Upper lobe of left lung (tissue), 6 donors: ENCODE data around the gene CRTAC1. TPM values are rescaled to one million over a fixed set of nuclear protein-coding genes. Genes with fewer than 3 reads are reported as not detected.

Source experiments
- ATAC-seq, 2 donors: fragments of 200-7000 bp; cut with Tn5 transposase; one replicate each; pipeline ENCODE4 v1.9.1; 2022; ENCODE audit warnings: mild to moderate bottlenecking in 2 of 2, moderate library complexity in 2 of 2; ENCODE audit not compliant: low FRiP score in 2 of 2
- DNase-seq, 2 donors: peaks; one replicate each; pipeline ENCODE4 v3.0.0-alpha.2; 2019 to 2020
- H3K27ac ChIP-seq, 4 donors: fragments of 200-600 bp; sonication (generic); one replicate each; pipeline ENCODE4 v1.5.1; 2016 to 2019
- H3K27me3 ChIP-seq, 4 donors: fragments of 200-600 bp; sonication (generic); one replicate each; pipeline ENCODE4 v1.5.1; 2017 to 2019
- H3K36me3 ChIP-seq, 4 donors: fragments of 200-600 bp; sonication (generic); one replicate each; pipeline ENCODE4 v1.5.1; 2016 to 2019
- H3K4me1 ChIP-seq, 4 donors: fragments of 200-600 bp; sonication (generic); one replicate each; pipeline ENCODE4 v1.5.1; 2018 to 2019
- H3K4me3 ChIP-seq, 4 donors: fragments of 200-600 bp; sonication (generic); one replicate each; pipeline ENCODE4 v1.5.1; 2017 to 2019; ENCODE audit warnings: mild to moderate bottlenecking in 2 of 4, moderate library complexity in 1 of 4
- H3K9me3 ChIP-seq, 4 donors: fragments of 200-600 bp; sonication (generic); one replicate each; pipeline ENCODE4 v1.5.1; 2018 to 2019
- CTCF ChIP-seq, 6 experiments: fragments of 450-650 bp in 4 of 6; fragments of 200-600 bp in 2 of 6; sonication (generic) in 2 of 6; IDR thresholded peaks; one replicate each; pipeline ENCODE4 v1.5.1; 2016 to 2019; ENCODE audit warnings: antibody characterized with exemption in 6 of 6
- EP300 ChIP-seq, 4 donors: sonication (generic); formaldehyde crosslinking; IDR thresholded peaks; one replicate each; pipeline ENCODE4 v1.5.1; 2017; ENCODE audit warnings: antibody characterized with exemption in 4 of 4, control low read depth in 2 of 4
- POLR2A ChIP-seq, 4 donors: fragments of 450-650 bp; IDR thresholded peaks; one replicate each; pipeline ENCODE4 v1.5.1; 2016 to 2017; ENCODE audit warnings: antibody characterized with exemption in 4 of 4, mild to moderate bottlenecking in 2 of 4
- POLR2AphosphoS5 ChIP-seq, 2 donors: sonication (generic); formaldehyde crosslinking; IDR thresholded peaks; one replicate each; pipeline ENCODE4 v1.5.1; 2017; ENCODE audit warnings: antibody characterized with exemption in 2 of 2
- WGBS, 2 donors: methylation state at CpG; one replicate each; pipeline ENCODE4 v1.1.5; 2017 to 2018; 5-methylcytosine and 5-hydroxymethylcytosine counted together
- total RNA-seq, 6 donors: library from RNA; depleted of rRNA in 4 of 6; stranded (reverse); fragments of >200 nt in 4 of 6; gene quantifications; one replicate each; pipeline versions ENCODE4 v1.1.0 to v1.2.1, GENCODE V29; 2016 to 2021
- donor health status: DM: no; HTN: no; CAD: no; lungs with moderate emphysema.
- donor health status: DM: no; HTN: yes; CAD: no; lungs with severe emphysema.

CRTAC1 gene
- total RNA-seq, 6 donors from 2014 or later: 40.6 to 123 (median 77.3) TPM

DNA sequence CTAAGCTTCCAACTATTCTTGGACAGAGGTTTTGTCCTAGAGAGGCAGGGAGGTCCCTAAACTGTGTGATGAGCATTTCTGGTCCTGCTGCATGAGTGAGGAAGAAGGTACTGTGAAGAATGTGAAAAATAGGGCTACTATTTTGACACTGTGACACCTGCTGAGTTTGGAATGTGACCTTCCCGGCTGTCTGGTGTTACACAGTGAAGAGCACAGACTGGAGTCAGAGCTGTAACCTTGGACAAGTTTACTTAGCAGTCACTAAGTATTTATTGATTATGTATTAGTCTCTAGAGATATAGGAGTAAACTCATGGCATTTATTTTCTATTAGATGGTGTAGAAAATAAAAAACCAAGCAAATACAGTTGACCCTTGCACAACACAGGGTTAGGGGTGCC lies 168.5 kb downstream of the CRTAC1 start:
- H3K4me1 ChIP-seq: no peaks in the 10 kb centered on the region
- no peaks in the 10 kb centered on the region for H3K36me3 ChIP-seq
- TF ChIP-seq CTCF (IDR thresholded peaks at IDR 0.05) (no peak), EP300 (IDR thresholded peaks at IDR 0.05) (no peak), POLR2AphosphoS5 (IDR thresholded peaks at IDR 0.05) (no peak), POLR2A (IDR thresholded peaks at IDR 0.05) (no peak)
- H3K27me3 ChIP-seq: no peaks in the 10 kb centered on the region
- ATAC-seq (no peak), DNase-seq (no peak)
- WGBS, 2 donors: 24 to 29% methylated on average over 1 of the region's 1 CpG
- H3K9me3 ChIP-seq: no peaks in the 10 kb centered on the region
- no peak overlapping the region for H3K4me3 ChIP-seq
- H3K27ac ChIP-seq: no peak overlapping the region

DNA sequence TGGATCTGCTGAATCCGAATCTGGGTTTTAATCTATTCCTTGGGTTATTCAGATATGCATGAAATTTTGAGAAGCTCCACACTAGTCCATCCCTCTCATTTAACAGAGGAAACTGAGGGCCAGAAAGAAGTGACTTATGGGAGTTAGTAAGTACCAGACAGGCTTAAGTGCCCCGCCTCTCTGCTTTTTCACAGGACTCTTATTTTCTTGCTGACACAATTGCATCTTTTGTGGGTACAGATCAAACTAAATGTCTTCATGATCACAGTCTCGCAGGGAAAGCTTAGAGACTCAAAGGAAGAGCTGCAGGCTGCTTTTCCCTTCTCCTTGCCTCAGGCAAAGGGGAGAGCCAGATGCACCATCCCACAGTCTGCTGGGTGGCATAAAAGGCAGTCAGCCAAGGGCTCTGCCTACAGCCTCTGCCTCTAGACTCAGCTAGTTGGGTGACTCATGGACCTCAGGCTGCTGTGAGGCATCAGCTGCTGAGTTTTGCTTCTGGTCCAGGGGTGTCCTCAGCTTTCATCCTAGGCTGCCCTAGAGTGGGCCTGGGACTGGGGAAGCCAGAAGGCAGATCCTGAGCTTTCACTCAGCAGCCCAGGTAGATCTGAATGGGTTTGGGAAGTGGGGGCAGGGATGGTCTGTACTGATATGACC lies 169.2 kb downstream of the CRTAC1 start:
- H3K4me3 ChIP-seq: no peak overlapping the region
- H3K4me1 ChIP-seq: no peaks in the 10 kb centered on the region
- 70 to 84% methylated on average over 3 of the region's 3 CpGs for WGBS, 2 donors
- no peak overlapping the region for H3K27ac ChIP-seq
- DNase-seq (peak in 1 of 2 donors; percentile 59), ATAC-seq (peak in 1 of 2 donors; percentile 30)
- TF ChIP-seq POLR2A (IDR thresholded peaks at IDR 0.05) (no peak), POLR2AphosphoS5 (IDR thresholded peaks at IDR 0.05) (no peak), EP300 (IDR thresholded peaks at IDR 0.05) (no peak), CTCF (IDR thresholded peaks at IDR 0.05) (no peak)
- no peaks in the 10 kb centered on the region for H3K9me3 ChIP-seq
- H3K36me3 ChIP-seq: no peaks in the 10 kb centered on the region
- H3K27me3 ChIP-seq: no peaks in the 10 kb centered on the region

DNA sequence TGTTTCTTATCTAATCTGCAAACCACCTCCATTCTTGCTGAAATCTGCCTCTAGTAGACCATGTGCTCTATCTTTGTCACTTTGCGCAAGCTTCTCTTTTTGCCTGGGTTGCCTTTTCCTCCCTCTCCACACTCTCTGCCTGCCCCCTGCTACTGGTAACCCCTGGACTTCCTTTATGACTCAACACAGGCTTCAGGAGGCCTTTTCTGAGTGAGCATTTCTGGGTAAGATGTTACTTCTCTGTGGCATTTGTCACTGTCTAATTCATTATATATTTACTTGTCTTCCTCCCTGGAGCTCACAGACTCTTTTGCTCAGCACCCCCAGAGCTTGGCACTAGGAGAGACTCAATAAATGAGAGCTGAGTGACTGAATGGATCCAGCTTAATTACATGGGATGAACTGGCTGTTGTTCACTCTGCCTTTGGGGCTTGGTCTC lies 172.4 kb downstream of the CRTAC1 start:
- Histone ChIP-seq H3K27ac (no peak overlapping the region), H3K4me1 (no peaks in the 10 kb centered on the region), H3K9me3 (no peaks in the 10 kb centered on the region), H3K27me3 (no peaks in the 10 kb centered on the region), H3K4me3 (no peak overlapping the region), H3K36me3 (no peaks in the 10 kb centered on the region)
- DNase-seq (peak in 1 of 2 donors; percentile 38), ATAC-seq (peak in 1 of 2 donors; percentile 66)
- TF ChIP-seq POLR2AphosphoS5 (IDR thresholded peaks at IDR 0.05) (no peak), EP300 (IDR thresholded peaks at IDR 0.05) (no peak)
- WGBS, 2 donors: 29 to 52% methylated on average over 1 of the region's 1 CpG

- Histone ChIP-seq H3K27ac (no peak overlapping the region), H3K4me3 (no peak overlapping the region), H3K27me3 (peaks cover 0 to 7% (median 2%) of the 10 kb centered on the region in 4 donors), H3K4me1 (peaks cover 7 to 9% (median 7%) of the 10 kb centered on the region in 4 donors), H3K36me3 (no peaks in the 10 kb centered on the region), H3K9me3 (no peaks in the 10 kb centered on the region)
- ATAC-seq: no peak
- DNase-seq: no peak
- TF ChIP-seq POLR2AphosphoS5 (IDR thresholded peaks at IDR 0.05) (no peak), CTCF (IDR thresholded peaks at IDR 0.05) (no peak), EP300 (IDR thresholded peaks at IDR 0.05) (no peak), POLR2A (IDR thresholded peaks at IDR 0.05) (no peak)
- WGBS, 2 donors: 82 to 93% methylated on average over 3 of the region's 3 CpGs
Measured at GRCh38 chr10:97854743-97855142, 175.7 kb downstream of the CRTAC1 start.

GRCh38 chr10:97852840-97853405 lies 177.5 kb downstream of the CRTAC1 start:
- ATAC-seq: no peak
- H3K4me3 ChIP-seq: no peak overlapping the region
- WGBS, 2 donors: 69 to 94% methylated on average over 3 to 4 of the region's 4 CpGs

More at GRCh38 chr10:97852840-97853405, 177.5 kb downstream of the CRTAC1 start:
- no peak for DNase-seq
- H3K27ac ChIP-seq: no peak overlapping the region
- H3K36me3 ChIP-seq: no peaks in the 10 kb centered on the region
- H3K27me3 ChIP-seq: peaks cover 0 to 9% (median 2%) of the 10 kb centered on the region in 4 donors
- peaks cover 10 to 20% (median 15%) of the 10 kb centered on the region in 4 donors for H3K4me1 ChIP-seq
- H3K9me3 ChIP-seq: no peaks in the 10 kb centered on the region
- TF ChIP-seq POLR2AphosphoS5 (IDR thresholded peaks at IDR 0.05): no peak
- TF ChIP-seq EP300 (IDR thresholded peaks at IDR 0.05): no peak
- TF ChIP-seq CTCF (IDR thresholded peaks at IDR 0.05): no peak
- TF ChIP-seq POLR2A (IDR thresholded peaks at IDR 0.05): no peak
